Activated CD4-positive, CD25-positive, alpha-beta regulatory T cell (primary cell): ENCODE data around the gene TINAG.

Source experiments
- DNase-seq, 4 experiments: peaks; one replicate each; lab custom pipeline; 2025; lab: John Stamatoyannopoulos, UW

The TINAG gene

DNA sequence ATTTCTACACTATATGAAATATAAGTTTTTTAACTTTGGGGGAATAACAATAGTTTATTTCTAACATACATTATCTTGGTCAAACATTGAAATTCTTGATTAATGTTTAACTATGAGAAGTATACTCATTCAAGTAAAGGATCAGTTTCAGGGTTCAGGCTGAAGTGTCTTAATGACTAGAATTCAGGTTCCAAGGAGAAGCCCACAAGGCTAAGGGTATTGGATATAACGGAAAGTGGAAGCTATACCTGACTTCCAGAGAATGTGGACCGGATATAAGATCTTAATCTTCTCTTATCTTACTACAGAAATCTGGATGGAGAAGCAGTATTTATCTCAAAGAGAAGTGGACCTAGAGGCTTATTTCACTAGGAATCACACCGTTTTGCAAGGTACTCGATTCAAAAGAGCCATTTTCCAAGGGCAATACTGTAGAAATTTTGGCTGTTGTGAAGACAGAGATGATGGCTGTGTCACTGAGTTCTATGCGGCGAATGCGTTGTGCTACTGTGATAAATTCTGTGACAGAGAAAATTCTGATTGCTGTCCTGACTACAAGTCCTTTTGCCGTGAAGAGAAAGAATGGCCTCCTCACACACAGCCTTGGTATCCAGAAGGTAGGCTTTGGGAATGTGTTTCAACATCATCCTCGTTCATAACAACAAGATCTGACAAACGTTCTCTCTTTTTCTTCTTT, at the start of gene TINAG:
Gene TINAG, plus strand, starts transcription at position 153 of the 697 bp plus-strand sequence. Its CDS starts 110 bp downstream, at position 263.
- DNase-seq = no peak

DNA sequence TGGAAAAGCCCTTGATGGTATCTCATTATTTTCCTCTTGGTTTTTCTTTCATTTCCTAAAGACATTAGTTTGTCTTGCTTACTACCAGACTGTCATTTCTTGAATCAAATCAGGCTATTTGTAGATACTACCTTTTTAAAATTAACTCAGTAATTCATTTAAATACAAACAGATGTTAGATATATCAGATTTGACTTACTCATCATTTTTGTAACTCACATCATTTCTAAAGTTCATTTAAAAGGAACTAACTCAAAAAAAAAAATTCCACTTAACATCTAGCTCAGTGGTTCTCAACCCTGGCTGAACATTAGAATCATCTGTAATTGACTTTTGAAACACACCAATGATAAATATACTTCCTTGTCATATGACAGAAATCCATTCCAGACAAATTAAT, 48.2 kb upstream of the TINAG start:
- no peak for DNase-seq

DNA sequence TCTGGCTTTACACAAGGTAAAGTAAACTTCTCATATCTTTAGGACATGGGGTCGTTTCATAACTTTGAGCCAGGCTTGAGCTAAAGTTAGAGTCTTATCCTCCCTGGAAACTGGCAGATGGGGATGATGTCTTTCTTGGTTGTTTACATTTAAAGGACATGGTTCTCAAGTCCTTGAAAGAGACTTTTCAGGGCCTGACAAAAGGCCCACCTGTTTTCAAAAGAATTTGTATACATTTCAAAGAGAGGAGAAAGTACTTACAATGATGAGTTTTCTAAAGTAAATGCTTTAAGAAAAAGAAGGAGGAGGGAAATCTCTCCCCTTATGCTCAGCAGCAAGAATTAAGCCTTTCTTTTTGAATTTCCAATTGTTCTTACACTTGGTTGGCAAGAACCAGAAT, 45.7 kb upstream of the TINAG start:
- no peak for DNase-seq

GRCh38 chr6:54262971-54263370, 45.3 kb upstream of the TINAG start:
- DNase-seq = no peak

GRCh38 chr6:54264581-54265272, 43.5 kb upstream of the TINAG start:
- DNase-seq = no peak

DNA sequence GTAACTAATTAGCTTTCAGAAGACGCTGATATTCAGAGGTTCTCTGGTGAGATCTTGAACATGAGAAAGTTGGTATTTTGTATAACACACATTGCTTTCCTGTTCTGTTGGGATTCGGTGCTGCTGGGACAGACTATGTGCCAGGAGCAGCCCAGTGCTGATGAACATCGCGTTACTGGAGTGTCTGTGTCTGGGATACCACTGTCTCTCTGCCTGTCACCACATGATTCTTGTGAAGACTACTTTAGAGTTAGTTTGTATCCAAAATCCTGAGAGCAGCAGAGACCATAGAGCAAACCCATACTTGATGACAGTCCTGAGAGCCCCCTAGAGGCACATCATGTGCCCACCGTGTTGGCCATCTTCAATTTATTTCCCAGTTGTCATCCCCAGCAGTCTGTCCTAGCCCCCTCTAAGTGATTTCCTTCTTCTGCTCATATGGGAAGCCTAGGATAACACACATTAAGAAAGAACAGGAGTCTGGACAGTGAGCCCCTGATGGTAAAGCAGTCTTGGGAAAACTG, 41.8 kb upstream of the TINAG start:
- no peak for DNase-seq

DNA sequence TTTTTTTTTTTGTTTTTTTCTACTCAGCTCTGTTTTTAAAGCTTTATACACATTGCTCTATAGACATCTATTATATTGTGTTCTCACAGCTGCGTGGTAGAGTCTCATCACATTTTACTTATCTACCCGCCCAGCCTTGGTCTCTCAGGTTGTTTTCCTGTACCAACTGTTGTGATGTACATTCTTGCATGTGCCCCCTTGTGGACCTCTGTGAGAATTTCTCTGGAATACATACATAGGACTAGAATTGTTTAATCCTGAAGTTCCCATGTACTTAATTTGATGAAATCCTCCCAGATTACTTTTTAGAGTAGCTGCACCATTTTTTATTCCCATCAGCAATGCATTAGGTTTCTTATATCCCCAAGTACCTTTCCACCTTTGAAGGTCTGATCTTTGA, 40.4 kb upstream of the TINAG start:
- no peak for DNase-seq

DNA sequence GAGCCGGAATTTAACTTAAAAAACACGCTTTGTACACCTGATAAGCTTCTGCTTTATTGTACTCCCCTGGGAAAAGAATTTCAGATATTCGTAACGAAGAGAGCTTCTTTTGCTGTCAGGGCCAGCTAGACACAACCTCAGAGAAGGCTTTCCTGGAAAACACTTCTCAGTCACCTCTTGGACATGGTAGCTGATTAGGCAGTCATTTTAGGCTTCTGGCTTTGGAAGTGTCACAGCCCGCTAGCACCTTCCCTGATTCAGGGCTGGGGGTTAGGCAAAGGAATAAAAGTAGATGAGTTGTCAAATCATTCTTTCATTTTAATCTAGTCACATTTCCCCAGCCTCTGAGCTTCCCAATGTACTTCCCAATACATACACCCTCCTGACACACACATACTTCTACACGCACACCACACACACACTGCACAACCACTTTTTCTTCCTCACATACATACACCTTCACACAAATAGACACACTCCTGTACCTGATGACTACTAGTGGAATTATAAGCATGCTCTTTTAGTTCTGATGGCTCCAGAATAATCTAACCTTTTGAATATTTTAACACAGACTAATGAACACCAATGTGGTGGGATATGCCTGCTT, 34.9 kb upstream of the TINAG start:
- no peak for DNase-seq

DNA sequence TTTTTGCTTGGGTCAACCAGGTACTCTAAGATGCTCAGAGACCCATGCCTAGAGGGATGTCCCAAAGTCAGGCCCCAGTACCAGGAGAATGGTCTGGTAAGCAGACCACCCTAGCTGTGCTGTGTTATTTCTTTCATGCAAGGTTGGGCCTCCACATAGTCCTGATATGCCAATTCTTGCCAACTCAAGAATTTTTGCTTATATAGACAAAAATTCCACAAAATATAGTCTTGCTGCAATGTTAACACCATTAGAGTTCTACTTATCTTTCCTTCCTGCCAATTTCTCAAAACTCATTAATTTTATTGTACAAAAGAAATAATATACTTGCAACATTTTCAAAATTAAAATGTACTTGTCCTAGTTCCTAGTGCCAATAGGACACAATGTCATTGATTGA, 33.9 kb upstream of the TINAG start:
- no peak for DNase-seq

GRCh38 chr6:54282186-54282585, 26.1 kb upstream of the TINAG start:
- no peak for DNase-seq

DNA sequence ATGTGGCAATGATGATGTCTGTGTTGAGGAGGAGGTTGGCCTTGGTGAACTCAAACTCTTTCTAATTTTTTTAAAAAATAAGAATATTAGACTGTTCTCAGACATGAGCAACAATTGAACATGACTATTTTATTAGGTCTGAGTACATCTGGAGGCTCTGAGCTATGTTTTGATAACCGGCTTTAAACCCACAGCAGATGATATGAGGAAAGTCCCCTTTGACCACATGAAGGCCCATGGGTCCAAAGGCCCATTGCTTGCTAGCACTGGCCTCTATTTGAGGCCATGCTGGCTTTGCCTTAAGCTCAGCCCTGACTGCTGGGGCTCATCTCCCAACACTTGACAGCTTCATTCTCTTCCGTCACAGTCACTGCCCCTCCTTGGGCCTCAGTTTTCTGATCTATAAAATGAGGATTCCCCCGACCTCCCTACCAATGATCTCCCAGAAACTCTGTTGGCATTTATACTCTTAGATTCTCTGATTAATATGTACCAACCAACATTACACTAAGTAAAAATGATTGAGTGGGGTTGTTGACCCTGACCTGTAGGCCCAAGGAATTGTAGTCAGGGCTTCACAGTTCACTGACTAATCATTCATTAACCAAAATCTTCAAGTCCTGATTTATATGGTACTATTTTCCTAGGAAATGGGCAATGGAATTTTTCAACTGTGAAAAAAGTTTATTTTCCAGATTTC, 23.9 kb upstream of the TINAG start:
- DNase-seq = no peak

- no peak for DNase-seq
These were observed 22.6 kb upstream of the TINAG start for GRCh38 chr6:54285595-54285994.

DNA sequence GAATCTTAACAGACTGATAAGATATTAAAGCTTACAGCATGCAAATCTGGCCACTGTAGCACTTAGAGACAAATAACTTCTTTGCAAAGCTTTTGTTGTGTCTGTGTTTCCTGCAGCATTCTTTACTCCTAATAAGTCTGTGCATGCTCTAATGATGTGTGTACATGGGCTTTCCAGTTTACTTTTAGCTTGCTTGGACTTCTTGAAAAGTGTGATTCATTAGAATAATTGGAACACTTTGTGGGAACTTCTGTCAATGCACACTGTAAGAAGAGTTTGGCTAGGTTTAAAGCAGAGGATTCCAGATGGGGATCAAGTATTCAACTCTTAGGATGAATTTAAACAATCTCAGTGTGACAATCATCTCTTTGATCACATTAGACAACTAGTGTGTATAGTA, 22.1 kb upstream of the TINAG start:
- DNase-seq = no peak

- DNase-seq = no peak
These were observed 19.8 kb upstream of the TINAG start for GRCh38 chr6:54288474-54288873.

GRCh38 chr6:54289426-54289825, 18.8 kb upstream of the TINAG start:
- no peak for DNase-seq

DNA sequence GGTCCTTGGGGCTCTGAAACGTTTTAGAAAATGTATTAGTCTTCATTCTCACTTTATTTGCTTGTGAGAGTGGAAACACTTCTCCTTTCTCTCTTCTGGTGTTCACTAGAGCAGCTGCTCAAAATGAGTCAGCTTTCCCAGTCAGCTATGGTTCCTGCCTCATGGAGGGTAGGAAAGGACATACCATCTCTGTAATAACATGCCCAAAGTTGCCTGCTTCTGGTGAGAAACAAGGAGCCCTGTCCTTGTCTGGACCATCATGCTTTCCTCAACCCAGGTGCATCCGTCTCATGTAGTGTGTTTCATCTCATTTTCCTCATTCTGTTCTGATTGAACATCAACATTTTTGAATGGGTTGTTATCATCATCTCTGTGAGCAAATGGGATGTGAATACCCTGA, 17.1 kb upstream of the TINAG start:
- DNase-seq = no peak

- no peak for DNase-seq
These were observed 16.5 kb upstream of the TINAG start for GRCh38 chr6:54291738-54292137.

- no peak for DNase-seq
These were observed 13.2 kb upstream of the TINAG start for GRCh38 chr6:54294965-54295532.

GRCh38 chr6:54299542-54300269, 8.5 kb upstream of the TINAG start:
- DNase-seq = no peak

DNA sequence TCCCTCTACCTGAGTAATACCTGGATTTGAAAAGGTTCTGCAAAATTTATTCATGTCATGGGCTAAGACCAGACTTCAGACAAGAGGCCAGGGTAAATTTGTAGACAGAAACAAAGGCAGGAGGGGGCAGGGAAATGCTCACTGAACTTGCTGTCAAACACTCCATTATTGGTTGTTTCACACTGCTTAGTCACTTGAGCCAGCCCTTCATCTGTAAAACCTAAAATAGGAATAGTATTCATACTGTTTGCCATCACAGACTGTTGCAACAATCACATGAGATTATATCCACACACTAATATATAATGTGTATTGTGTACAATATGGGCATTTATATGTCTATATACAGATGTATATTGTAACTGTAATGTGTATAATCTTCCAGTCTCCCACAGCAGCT, 6.5 kb upstream of the TINAG start:
- DNase-seq = no peak

DNA sequence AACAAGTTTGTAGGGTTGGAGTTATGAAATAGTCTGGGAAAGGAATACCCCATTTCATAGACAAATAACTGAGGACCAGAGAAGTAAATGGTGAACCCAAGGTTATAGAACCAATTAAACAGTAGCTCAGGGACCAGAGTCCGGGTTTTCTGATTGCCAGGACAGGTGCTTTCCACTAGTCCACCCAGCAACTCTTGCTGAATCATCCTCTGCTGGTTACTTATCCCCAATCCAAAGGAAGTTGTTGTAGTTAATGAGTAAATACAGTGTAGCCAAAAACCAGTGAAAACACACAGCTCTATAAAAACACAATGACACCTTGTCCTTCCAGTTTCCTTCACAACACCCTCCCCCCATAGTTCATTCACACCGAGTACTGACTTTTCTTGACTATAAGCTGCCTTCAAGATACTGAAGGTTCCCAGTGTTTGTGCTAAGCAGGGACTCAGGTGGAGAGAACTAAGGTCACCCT, 766 bp upstream of the TINAG start:
- no peak for DNase-seq

DNA sequence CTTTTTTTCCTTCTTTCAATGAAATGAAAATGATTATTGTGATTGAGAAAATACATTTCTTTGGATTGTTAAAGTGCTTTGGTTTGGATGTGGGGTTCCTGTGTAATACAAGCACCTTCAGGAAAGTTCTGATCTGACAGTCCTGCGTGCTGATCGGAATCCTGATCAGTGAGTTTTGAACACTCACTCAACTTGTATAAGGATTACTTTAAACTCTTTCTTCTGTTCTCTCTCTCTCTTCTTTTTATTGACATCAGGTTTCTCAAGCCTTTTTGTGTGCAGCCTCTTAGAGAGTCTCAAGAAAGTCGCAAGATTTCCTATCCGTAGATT, 710 bp downstream of the TINAG start:
- DNase-seq = no peak
